IPS-18a (cell line): Measurements from ENCODE around the gene IPO13.

Experiments
- H3K27ac ChIP-seq: one replicate; pipeline ENCODE4 v1.5.1; 2013; ENCODE audit warnings: low read length
- H3K27me3 ChIP-seq: one replicate; pipeline ENCODE4 v1.6.1; 2013; ENCODE audit warnings: mild to moderate bottlenecking, low read length; ENCODE audit not compliant: control insufficient read depth, insufficient read depth
- H3K36me3 ChIP-seq: one replicate; pipeline ENCODE4 v1.6.1; 2013; ENCODE audit warnings: low read depth, low read length; ENCODE audit not compliant: control insufficient read depth
- H3K4me1 ChIP-seq: one replicate; pipeline ENCODE4 v1.6.1; 2013; ENCODE audit warnings: low read depth, low read length; ENCODE audit not compliant: control insufficient read depth
- H3K4me3 ChIP-seq: one replicate; pipeline ENCODE4 v1.5.1; 2013; ENCODE audit warnings: low read length
- H3K9ac ChIP-seq: one replicate; pipeline ENCODE4 v1.6.1; 2013; ENCODE audit warnings: mild to moderate bottlenecking, low read length, moderate library complexity
- H3K9me3 ChIP-seq: one replicate; pipeline ENCODE4 v1.6.1; 2013; ENCODE audit warnings: low read depth, low read length; ENCODE audit not compliant: control insufficient read depth

Gene IPO13

GRCh38 chr1:43946236-43947060 lies at the start of gene IPO13:
TSS of gene IPO13 (plus strand) at chr1:43946950. CDS start at chr1:43947601, 651 bp downstream.
- Histone ChIP-seq H3K9me3 (no peaks in the 10 kb centered on the region), H3K4me3 (peak within 1 kb of the TSS; percentile 76), H3K9ac (peak within 1 kb of the TSS; percentile 80), H3K36me3 (no peaks in the 10 kb centered on the region), H3K4me1 (peaks cover 9% of the 10 kb centered on the region), H3K27me3 (no peaks in the 10 kb centered on the region), H3K27ac (peak within 1 kb of the TSS; percentile 94)

- Histone ChIP-seq H3K9me3 (no peaks in the 10 kb centered on the region), H3K27me3 (no peaks in the 10 kb centered on the region), H3K4me3 (no peak overlapping the region), H3K9ac (no peak overlapping the region), H3K4me1 (no peaks in the 10 kb centered on the region), H3K36me3 (no peaks in the 10 kb centered on the region), H3K27ac (no peak overlapping the region)
These were observed 47.8 kb upstream of the IPO13 start for GRCh38 chr1:43898981-43899380.

GRCh38 chr1:43900386-43900785 lies 46.4 kb upstream of the IPO13 start:
- Histone ChIP-seq H3K4me1 (no peaks in the 10 kb centered on the region), H3K36me3 (no peaks in the 10 kb centered on the region), H3K27ac (no peak overlapping the region), H3K27me3 (no peaks in the 10 kb centered on the region), H3K4me3 (no peak overlapping the region), H3K9ac (no peak overlapping the region), H3K9me3 (no peaks in the 10 kb centered on the region)

- Histone ChIP-seq H3K9ac (no peak overlapping the region), H3K27ac (no peak overlapping the region), H3K27me3 (no peaks in the 10 kb centered on the region), H3K4me1 (no peaks in the 10 kb centered on the region), H3K9me3 (no peaks in the 10 kb centered on the region), H3K4me3 (no peak overlapping the region), H3K36me3 (no peaks in the 10 kb centered on the region)
These were observed 45.4 kb upstream of the IPO13 start for GRCh38 chr1:43901196-43901961.

GRCh38 chr1:43902058-43902831 lies 44.5 kb upstream of the IPO13 start:
- H3K27ac ChIP-seq: no peak overlapping the region
- no peak overlapping the region for H3K9ac ChIP-seq
- H3K4me1 ChIP-seq: no peaks in the 10 kb centered on the region
- no peaks in the 10 kb centered on the region for H3K27me3 ChIP-seq
- H3K4me3 ChIP-seq: no peak overlapping the region
- no peaks in the 10 kb centered on the region for H3K36me3 ChIP-seq
- no peaks in the 10 kb centered on the region for H3K9me3 ChIP-seq

GRCh38 chr1:43904660-43905551 lies 41.8 kb upstream of the IPO13 start:
- H3K36me3 ChIP-seq: no peaks in the 10 kb centered on the region
- no peaks in the 10 kb centered on the region for H3K27me3 ChIP-seq
- H3K9ac ChIP-seq: no peak overlapping the region
- no peaks in the 10 kb centered on the region for H3K9me3 ChIP-seq
- no peaks in the 10 kb centered on the region for H3K4me1 ChIP-seq
- no peak overlapping the region for H3K27ac ChIP-seq
- no peak overlapping the region for H3K4me3 ChIP-seq

- H3K9me3 ChIP-seq: no peaks in the 10 kb centered on the region
- no peaks in the 10 kb centered on the region for H3K36me3 ChIP-seq
- H3K4me3 ChIP-seq: no peak overlapping the region
- peaks cover 10% of the 10 kb centered on the region for H3K4me1 ChIP-seq
- H3K9ac ChIP-seq: no peak overlapping the region
- H3K27me3 ChIP-seq: no peaks in the 10 kb centered on the region
- H3K27ac ChIP-seq: no peak overlapping the region
These were observed 38.5 kb upstream of the IPO13 start for GRCh38 chr1:43908226-43908625.

- Histone ChIP-seq H3K9me3 (no peaks in the 10 kb centered on the region), H3K4me3 (no peak overlapping the region), H3K27ac (no peak overlapping the region), H3K4me1 (peaks cover 14% of the 10 kb centered on the region), H3K27me3 (no peaks in the 10 kb centered on the region), H3K36me3 (no peaks in the 10 kb centered on the region), H3K9ac (no peak overlapping the region)
These were observed 37.9 kb upstream of the IPO13 start for GRCh38 chr1:43908858-43909257.

- H3K9ac ChIP-seq: no peak overlapping the region
- no peaks in the 10 kb centered on the region for H3K9me3 ChIP-seq
- no peak overlapping the region for H3K4me3 ChIP-seq
- no peaks in the 10 kb centered on the region for H3K27me3 ChIP-seq
- H3K4me1 ChIP-seq: peaks cover 19% of the 10 kb centered on the region
- H3K36me3 ChIP-seq: no peaks in the 10 kb centered on the region
- no peak overlapping the region for H3K27ac ChIP-seq
These were observed 36.4 kb upstream of the IPO13 start for GRCh38 chr1:43910343-43910742.

- no peaks in the 10 kb centered on the region for H3K36me3 ChIP-seq
- H3K9ac ChIP-seq: no peak overlapping the region
- peaks cover 19% of the 10 kb centered on the region for H3K4me1 ChIP-seq
- no peak overlapping the region for H3K4me3 ChIP-seq
- no peak overlapping the region for H3K27ac ChIP-seq
- H3K9me3 ChIP-seq: no peaks in the 10 kb centered on the region
- H3K27me3 ChIP-seq: no peaks in the 10 kb centered on the region
These were observed 34.1 kb upstream of the IPO13 start for GRCh38 chr1:43912607-43913006.
